ENCODE results near the gene KAZN.

The KAZN gene

GRCh38 chr1:14614341-14614740 is 15.9 kb downstream of the KAZN start:
- no peak for DNase-seq (ENCODE audit: low read depth in 2 of 2)

GRCh38 chr1:14615549-14616218 is 17.2 kb downstream of the KAZN start:
- DNase-seq (ENCODE audit: low read depth in 2 of 2) = no peak

GRCh38 chr1:14616632-14617396 is 18.3 kb downstream of the KAZN start:
- DNase-seq (ENCODE audit: low read depth in 2 of 2) = no peak

- DNase-seq (ENCODE audit: low read depth in 2 of 2) = no peak
Measured at GRCh38 chr1:14617791-14618190, 19.3 kb downstream of the KAZN start.

GRCh38 chr1:14620941-14621340 is 22.5 kb downstream of the KAZN start:
- DNase-seq (ENCODE audit: low read depth in 2 of 2) = no peak

- no peak for DNase-seq (ENCODE audit: low read depth in 2 of 2)
Measured at GRCh38 chr1:14623090-14623489, 24.6 kb downstream of the KAZN start.

- DNase-seq (ENCODE audit: low read depth in 2 of 2) = no peak
Measured at GRCh38 chr1:14624941-14625340, 26.5 kb downstream of the KAZN start.

- DNase-seq (ENCODE audit: low read depth in 2 of 2) = no peak
Measured at GRCh38 chr1:14625572-14625971, 27.1 kb downstream of the KAZN start.

- no peak for DNase-seq (ENCODE audit: low read depth in 2 of 2)
Measured at GRCh38 chr1:14625996-14626395, 27.5 kb downstream of the KAZN start.

- DNase-seq (ENCODE audit: low read depth in 2 of 2) = no peak
Measured at GRCh38 chr1:14626869-14627607, 28.6 kb downstream of the KAZN start.

GRCh38 chr1:14627608-14628489 is 29.4 kb downstream of the KAZN start:
- no peak for DNase-seq (ENCODE audit: low read depth in 2 of 2)

GRCh38 chr1:14629363-14630014 is 31.0 kb downstream of the KAZN start:
- no peak for DNase-seq (ENCODE audit: low read depth in 2 of 2)

- DNase-seq (ENCODE audit: low read depth in 2 of 2) = no peak
Measured at GRCh38 chr1:14630986-14631385, 32.5 kb downstream of the KAZN start.

- no peak for DNase-seq (ENCODE audit: low read depth in 2 of 2)
Measured at GRCh38 chr1:14631421-14631820, 32.9 kb downstream of the KAZN start.

- DNase-seq (ENCODE audit: low read depth in 2 of 2) = no peak
Measured at GRCh38 chr1:14634486-14634885, 36.0 kb downstream of the KAZN start.

- DNase-seq (ENCODE audit: low read depth in 2 of 2) = no peak
Measured at GRCh38 chr1:14635421-14635820, 36.9 kb downstream of the KAZN start.

- DNase-seq (ENCODE audit: low read depth in 2 of 2) = no peak
Measured at GRCh38 chr1:14636897-14637632, 38.6 kb downstream of the KAZN start.

- no peak for DNase-seq (ENCODE audit: low read depth in 2 of 2)
Measured at GRCh38 chr1:14639291-14640050, 41.0 kb downstream of the KAZN start.

- DNase-seq (ENCODE audit: low read depth in 2 of 2) = no peak
Measured at GRCh38 chr1:14642712-14643111, 44.2 kb downstream of the KAZN start.

GRCh38 chr1:14646973-14647372 is 48.5 kb downstream of the KAZN start:
- no peak for DNase-seq (ENCODE audit: low read depth in 2 of 2)
